Liver (tissue), 9 donors: ENCODE measurements around the gene DUOXA1. TPM values are rescaled to one million over a fixed set of nuclear protein-coding genes. Genes with fewer than 3 reads are reported as not detected.

Experiments
- DNase-seq: peaks from one replicate; pipeline ENCODE4 v3.0.0-alpha.2; 2017; ENCODE audit warnings: low spot score
- H3K27ac ChIP-seq, 2 donors: one replicate each; pipeline ENCODE4 v1.7.0; 2013; ENCODE audit warnings: inconsistent platforms in 2 of 2, low read length in 2 of 2, control low read depth in 1 of 2, low read depth in 1 of 2, mild to moderate bottlenecking in 1 of 2
- H3K27me3 ChIP-seq, 4 donors: one replicate each; pipeline versions ENCODE4 v1.6.1 to v1.7.0; 2013; ENCODE audit warnings: low read length in 3 of 4, inconsistent platforms in 1 of 4, mild to moderate bottlenecking in 1 of 4, moderate library complexity in 1 of 4; ENCODE audit not compliant: control insufficient read depth in 4 of 4, insufficient read depth in 4 of 4
- H3K36me3 ChIP-seq, 4 donors: one replicate each; pipeline versions ENCODE4 v1.6.1 to v1.7.0; 2013; ENCODE audit warnings: low read length in 3 of 4, mild to moderate bottlenecking in 3 of 4, low read depth in 1 of 4, moderate library complexity in 1 of 4; ENCODE audit not compliant: control insufficient read depth in 4 of 4, insufficient read depth in 3 of 4
- H3K4me1 ChIP-seq, 4 donors: one replicate each; pipeline versions ENCODE4 v1.6.1 to v1.7.0; 2013; ENCODE audit warnings: low read length in 3 of 4, mild to moderate bottlenecking in 3 of 4, moderate library complexity in 1 of 4; ENCODE audit not compliant: control insufficient read depth in 4 of 4, insufficient read depth in 4 of 4
- H3K4me3 ChIP-seq, 3 donors: one replicate each; pipeline versions ENCODE4 v1.6.1 to v1.7.0; 2013; ENCODE audit warnings: low read length in 3 of 3, control low read depth in 1 of 3, low read depth in 1 of 3, mild to moderate bottlenecking in 1 of 3
- H3K9ac ChIP-seq, 2 donors: one replicate each; pipeline ENCODE4 v1.7.0; 2013; ENCODE audit warnings: low read length in 2 of 2, mild to moderate bottlenecking in 2 of 2, moderate library complexity in 2 of 2, control low read depth in 1 of 2, low read depth in 1 of 2
- H3K9me3 ChIP-seq, 4 donors: one replicate each; pipeline versions ENCODE4 v1.6.1 to v1.7.0; 2013; ENCODE audit warnings: low read length in 3 of 4; ENCODE audit not compliant: control insufficient read depth in 4 of 4
- EGR1 ChIP-seq, 2 donors: IDR thresholded peaks; 2 replicates each; pipeline ENCODE4 v1.6.1; 2016 to 2018; ENCODE audit warnings: antibody characterized with exemption in 2 of 2, low read depth in 2 of 2
- FOXA1 ChIP-seq: IDR thresholded peaks from 2 replicates; pipeline ENCODE4 v1.6.1; 2016; ENCODE audit warnings: antibody characterized with exemption
- FOXA2 ChIP-seq: IDR thresholded peaks from 2 replicates; pipeline ENCODE4 v1.6.1; 2016; ENCODE audit warnings: antibody characterized with exemption
- GABPA ChIP-seq, 2 donors: IDR thresholded peaks in 1 of 2; conservative IDR thresholded peaks in 1 of 2; 2 replicates each; pipeline ENCODE4 v1.6.1; 2016; ENCODE audit warnings: antibody characterized with exemption in 2 of 2, mild to moderate bottlenecking in 1 of 2, moderate library complexity in 1 of 2
- HNF4A ChIP-seq, 2 donors: conservative IDR thresholded peaks; 2 replicates each; pipeline ENCODE4 v1.6.1; 2016; ENCODE audit warnings: antibody characterized with exemption in 2 of 2, mild to moderate bottlenecking in 2 of 2
- HNF4G ChIP-seq: IDR thresholded peaks from 2 replicates; pipeline ENCODE4 v1.6.1; 2016; ENCODE audit warnings: antibody characterized with exemption
- JUND ChIP-seq, 2 donors: IDR thresholded peaks; 2 replicates each; pipeline ENCODE4 v1.6.1; 2016; ENCODE audit warnings: antibody characterized with exemption in 2 of 2
- NR2F2 ChIP-seq: IDR thresholded peaks from 2 replicates; pipeline ENCODE4 v1.6.1; 2016; ENCODE audit warnings: antibody characterized with exemption
- RAD21 ChIP-seq, 2 donors: IDR thresholded peaks; 2 replicates each; pipeline ENCODE4 v1.6.1; 2016; ENCODE audit warnings: antibody characterized with exemption in 2 of 2, mild to moderate bottlenecking in 2 of 2
- RXRA ChIP-seq, 2 donors: IDR thresholded peaks; 2 replicates each; pipeline ENCODE4 v1.6.1; 2017 to 2018; ENCODE audit warnings: antibody characterized with exemption in 2 of 2, mild to moderate bottlenecking in 1 of 2
- SP1 ChIP-seq: IDR thresholded peaks from 2 replicates; pipeline ENCODE4 v1.6.1; 2018; ENCODE audit warnings: antibody characterized with exemption, mild to moderate bottlenecking
- TAF1 ChIP-seq: conservative IDR thresholded peaks from 2 replicates; pipeline ENCODE4 v1.6.1; 2016; ENCODE audit warnings: antibody characterized with exemption, mild to moderate bottlenecking
- YY1 ChIP-seq: IDR thresholded peaks from 2 replicates; pipeline ENCODE4 v1.6.1; 2016; ENCODE audit warnings: antibody characterized with exemption, mild to moderate bottlenecking
- WGBS: extraction: QIAGEN DNeasy Blood & Tissue Kit; methylation state at CpG from one replicate; pipeline ENCODE4 v1.1.7; 2013; 5-methylcytosine and 5-hydroxymethylcytosine counted together
- polyA plus RNA-seq, 2 donors: library from polyadenylated mRNA; stranded (reverse) in 1 of 2; unstranded in 1 of 2; fragments of 200-250 nt in 1 of 2; fragments of >200 nt in 1 of 2; fragmentation: Nextera tagmentation in 1 of 2; extraction: Ambion mirVana in 1 of 2; gene quantifications; one replicate each; pipeline versions ENCODE4 v1.2.1 to v1.2.3, GENCODE V29; 2013 to 2015
- total RNA-seq, 2 donors: library from RNA; depleted of rRNA; stranded (reverse); fragments of >200 nt; gene quantifications; one replicate each; pipeline ENCODE4 v1.2.3, GENCODE V29; 2014
- TF ChIP-seq, protein P1 (sequence below): IDR thresholded peaks from 2 replicates; pipeline ENCODE4 v1.6.1; 2016; ENCODE audit warnings: antibody characterized with exemption, mild to moderate bottlenecking
- TF ChIP-seq, protein P2 (sequence below): IDR thresholded peaks from 2 replicates; pipeline ENCODE4 v1.6.1; 2016; ENCODE audit warnings: antibody characterized with exemption
- TF ChIP-seq, protein P3 (sequence below): fragments of 150-350 bp; IDR thresholded peaks from 2 replicates; pipeline ENCODE4 v1.5.1; 2017; ENCODE audit warnings: improper control_type of control experiment, low read depth, low read length; ENCODE audit not compliant: missing input control
- TF ChIP-seq, protein P4 (sequence below): IDR thresholded peaks from 2 replicates; pipeline ENCODE4 v1.6.1; 2016; ENCODE audit warnings: antibody characterized with exemption
- TF ChIP-seq, protein P5 (sequence below): IDR thresholded peaks from 2 replicates; pipeline ENCODE4 v1.6.1; 2016; ENCODE audit warnings: antibody characterized with exemption
- donor health status: healthy.
- donor health status: healthy.
- donor health status: healthy.
- donor health status: healthy.
- donor health status: healthy.

The DUOXA1 gene
- total and polyA plus RNA-seq, 4 donors: 0.02 TPM; not detected in 3

DNA sequence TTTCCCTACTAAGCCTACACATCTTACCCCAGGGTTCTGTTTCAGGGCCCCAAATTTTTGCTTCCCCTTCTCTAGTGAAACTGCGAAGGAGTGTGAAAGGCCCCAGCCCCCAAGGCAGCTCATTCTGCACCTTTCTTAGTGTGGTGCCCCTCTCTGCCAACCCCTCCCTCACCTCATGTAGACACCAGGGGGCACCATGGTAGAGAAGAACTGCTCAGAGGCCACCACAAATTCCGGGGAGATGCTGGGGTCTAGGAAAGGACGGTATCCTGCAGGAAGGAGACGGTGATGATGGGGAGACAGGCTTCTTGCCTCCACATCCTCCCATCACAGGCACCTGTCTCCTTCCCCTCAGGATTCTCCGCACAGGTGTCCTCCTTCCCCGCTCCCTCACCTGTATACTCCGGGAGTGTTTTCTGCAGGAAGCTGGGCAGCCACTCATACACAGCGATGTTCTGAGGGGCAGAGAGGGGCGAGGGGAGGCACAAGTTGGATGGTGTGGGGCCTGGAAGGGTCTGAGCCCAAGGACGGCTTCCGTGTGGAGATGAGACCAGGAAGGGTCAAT lies 19.3 kb downstream of the DUOXA1 start:
- Histone ChIP-seq H3K4me1 (peaks cover 9 to 25% (median 18%) of the 10 kb centered on the region in 4 donors), H3K27me3 (peaks cover 4 to 13% (median 6%) of the 10 kb centered on the region in 4 donors), H3K9me3 (no peaks in the 10 kb centered on the region), H3K9ac (no peak overlapping the region), H3K4me3 (no peak overlapping the region), H3K27ac (no peak overlapping the region), H3K36me3 (no peaks in the 10 kb centered on the region)
- TF ChIP-seq RAD21 (IDR thresholded peaks at IDR 0.05) (no peak), RXRA (IDR thresholded peaks at IDR 0.05) (no peak), TAF1 (no peak), EGR1 (IDR thresholded peaks at IDR 0.05; ENCODE audit: low read depth in 2 of 2) (no peak), JUND (IDR thresholded peaks at IDR 0.05) (no peak), SP1 (no peak), FOXA1 (no peak), GABPA (IDR thresholded peaks at IDR 0.05 in 1 of 2, conservative IDR thresholded peaks at IDR 0.05 in 1 of 2) (no peak), HNF4G (no peak), NR2F2 (no peak), HNF4A (conservative IDR thresholded peaks at IDR 0.05) (no peak), FOXA2 (no peak), YY1 (no peak)
- TF ChIP-seq, protein P1, sequence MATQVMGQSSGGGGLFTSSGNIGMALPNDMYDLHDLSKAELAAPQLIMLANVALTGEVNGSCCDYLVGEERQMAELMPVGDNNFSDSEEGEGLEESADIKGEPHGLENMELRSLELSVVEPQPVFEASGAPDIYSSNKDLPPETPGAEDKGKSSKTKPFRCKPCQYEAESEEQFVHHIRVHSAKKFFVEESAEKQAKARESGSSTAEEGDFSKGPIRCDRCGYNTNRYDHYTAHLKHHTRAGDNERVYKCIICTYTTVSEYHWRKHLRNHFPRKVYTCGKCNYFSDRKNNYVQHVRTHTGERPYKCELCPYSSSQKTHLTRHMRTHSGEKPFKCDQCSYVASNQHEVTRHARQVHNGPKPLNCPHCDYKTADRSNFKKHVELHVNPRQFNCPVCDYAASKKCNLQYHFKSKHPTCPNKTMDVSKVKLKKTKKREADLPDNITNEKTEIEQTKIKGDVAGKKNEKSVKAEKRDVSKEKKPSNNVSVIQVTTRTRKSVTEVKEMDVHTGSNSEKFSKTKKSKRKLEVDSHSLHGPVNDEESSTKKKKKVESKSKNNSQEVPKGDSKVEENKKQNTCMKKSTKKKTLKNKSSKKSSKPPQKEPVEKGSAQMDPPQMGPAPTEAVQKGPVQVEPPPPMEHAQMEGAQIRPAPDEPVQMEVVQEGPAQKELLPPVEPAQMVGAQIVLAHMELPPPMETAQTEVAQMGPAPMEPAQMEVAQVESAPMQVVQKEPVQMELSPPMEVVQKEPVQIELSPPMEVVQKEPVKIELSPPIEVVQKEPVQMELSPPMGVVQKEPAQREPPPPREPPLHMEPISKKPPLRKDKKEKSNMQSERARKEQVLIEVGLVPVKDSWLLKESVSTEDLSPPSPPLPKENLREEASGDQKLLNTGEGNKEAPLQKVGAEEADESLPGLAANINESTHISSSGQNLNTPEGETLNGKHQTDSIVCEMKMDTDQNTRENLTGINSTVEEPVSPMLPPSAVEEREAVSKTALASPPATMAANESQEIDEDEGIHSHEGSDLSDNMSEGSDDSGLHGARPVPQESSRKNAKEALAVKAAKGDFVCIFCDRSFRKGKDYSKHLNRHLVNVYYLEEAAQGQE: no peak
- TF ChIP-seq, protein P2, sequence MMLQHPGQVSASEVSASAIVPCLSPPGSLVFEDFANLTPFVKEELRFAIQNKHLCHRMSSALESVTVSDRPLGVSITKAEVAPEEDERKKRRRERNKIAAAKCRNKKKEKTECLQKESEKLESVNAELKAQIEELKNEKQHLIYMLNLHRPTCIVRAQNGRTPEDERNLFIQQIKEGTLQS: no peak
- TF ChIP-seq, protein P3, sequence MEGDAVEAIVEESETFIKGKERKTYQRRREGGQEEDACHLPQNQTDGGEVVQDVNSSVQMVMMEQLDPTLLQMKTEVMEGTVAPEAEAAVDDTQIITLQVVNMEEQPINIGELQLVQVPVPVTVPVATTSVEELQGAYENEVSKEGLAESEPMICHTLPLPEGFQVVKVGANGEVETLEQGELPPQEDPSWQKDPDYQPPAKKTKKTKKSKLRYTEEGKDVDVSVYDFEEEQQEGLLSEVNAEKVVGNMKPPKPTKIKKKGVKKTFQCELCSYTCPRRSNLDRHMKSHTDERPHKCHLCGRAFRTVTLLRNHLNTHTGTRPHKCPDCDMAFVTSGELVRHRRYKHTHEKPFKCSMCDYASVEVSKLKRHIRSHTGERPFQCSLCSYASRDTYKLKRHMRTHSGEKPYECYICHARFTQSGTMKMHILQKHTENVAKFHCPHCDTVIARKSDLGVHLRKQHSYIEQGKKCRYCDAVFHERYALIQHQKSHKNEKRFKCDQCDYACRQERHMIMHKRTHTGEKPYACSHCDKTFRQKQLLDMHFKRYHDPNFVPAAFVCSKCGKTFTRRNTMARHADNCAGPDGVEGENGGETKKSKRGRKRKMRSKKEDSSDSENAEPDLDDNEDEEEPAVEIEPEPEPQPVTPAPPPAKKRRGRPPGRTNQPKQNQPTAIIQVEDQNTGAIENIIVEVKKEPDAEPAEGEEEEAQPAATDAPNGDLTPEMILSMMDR: no peak
- TF ChIP-seq, protein P4, sequence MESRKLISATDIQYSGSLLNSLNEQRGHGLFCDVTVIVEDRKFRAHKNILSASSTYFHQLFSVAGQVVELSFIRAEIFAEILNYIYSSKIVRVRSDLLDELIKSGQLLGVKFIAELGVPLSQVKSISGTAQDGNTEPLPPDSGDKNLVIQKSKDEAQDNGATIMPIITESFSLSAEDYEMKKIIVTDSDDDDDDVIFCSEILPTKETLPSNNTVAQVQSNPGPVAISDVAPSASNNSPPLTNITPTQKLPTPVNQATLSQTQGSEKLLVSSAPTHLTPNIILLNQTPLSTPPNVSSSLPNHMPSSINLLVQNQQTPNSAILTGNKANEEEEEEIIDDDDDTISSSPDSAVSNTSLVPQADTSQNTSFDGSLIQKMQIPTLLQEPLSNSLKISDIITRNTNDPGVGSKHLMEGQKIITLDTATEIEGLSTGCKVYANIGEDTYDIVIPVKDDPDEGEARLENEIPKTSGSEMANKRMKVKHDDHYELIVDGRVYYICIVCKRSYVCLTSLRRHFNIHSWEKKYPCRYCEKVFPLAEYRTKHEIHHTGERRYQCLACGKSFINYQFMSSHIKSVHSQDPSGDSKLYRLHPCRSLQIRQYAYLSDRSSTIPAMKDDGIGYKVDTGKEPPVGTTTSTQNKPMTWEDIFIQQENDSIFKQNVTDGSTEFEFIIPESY: no peak
- TF ChIP-seq, protein P5, sequence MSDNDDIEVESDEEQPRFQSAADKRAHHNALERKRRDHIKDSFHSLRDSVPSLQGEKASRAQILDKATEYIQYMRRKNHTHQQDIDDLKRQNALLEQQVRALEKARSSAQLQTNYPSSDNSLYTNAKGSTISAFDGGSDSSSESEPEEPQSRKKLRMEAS: no peak
- DNase-seq: no peak
- 62% methylated on average over 11 of the region's 11 CpGs for WGBS
